Activated CD4-positive, CD25-positive, alpha-beta regulatory T cell treated with anti-CD3 and anti-CD28 coated beads, Interleukin-2, amount 50 U/mL, for 24 hours (primary cell): Measurements from ENCODE around the gene EDN1.
"Not testable (repeated sequence)": the region's sequence is repeated elsewhere in the genome, so short reads cannot be mapped to it uniquely, and the experiment has no call there.

Source experiments
- ATAC-seq, 2 donors: fragments of 150-1000 bp; cut with Tn5 transposase; one replicate each; pipeline ENCODE4 v1.10.0; 2021; ENCODE audit warnings: mild to moderate bottlenecking in 1 of 2, moderate library complexity in 1 of 2

EDN1 gene

GRCh38 chr6:12328701-12329100, 38.5 kb downstream of the EDN1 start:
- ATAC-seq, result no peak

DNA sequence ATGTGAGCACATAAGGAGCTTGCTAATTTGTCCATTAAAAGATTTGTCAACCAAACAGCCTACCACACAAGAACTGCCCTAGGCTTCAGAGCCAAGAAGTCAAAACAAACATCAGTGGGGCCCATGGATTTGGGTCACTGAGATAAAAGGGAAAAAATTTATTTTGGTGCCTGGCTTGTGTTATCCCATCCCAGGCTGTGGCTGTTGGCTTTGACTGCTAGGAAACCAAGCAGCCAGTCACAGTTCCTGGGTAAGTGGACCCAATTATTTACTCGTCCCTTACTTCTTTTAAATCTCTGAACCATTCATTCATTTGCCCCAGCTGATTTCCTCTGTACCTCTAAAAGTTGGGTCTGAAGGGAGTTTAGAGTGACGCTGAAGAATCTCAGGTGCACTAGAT, 41.3 kb downstream of the EDN1 start:
- no peak for ATAC-seq

DNA sequence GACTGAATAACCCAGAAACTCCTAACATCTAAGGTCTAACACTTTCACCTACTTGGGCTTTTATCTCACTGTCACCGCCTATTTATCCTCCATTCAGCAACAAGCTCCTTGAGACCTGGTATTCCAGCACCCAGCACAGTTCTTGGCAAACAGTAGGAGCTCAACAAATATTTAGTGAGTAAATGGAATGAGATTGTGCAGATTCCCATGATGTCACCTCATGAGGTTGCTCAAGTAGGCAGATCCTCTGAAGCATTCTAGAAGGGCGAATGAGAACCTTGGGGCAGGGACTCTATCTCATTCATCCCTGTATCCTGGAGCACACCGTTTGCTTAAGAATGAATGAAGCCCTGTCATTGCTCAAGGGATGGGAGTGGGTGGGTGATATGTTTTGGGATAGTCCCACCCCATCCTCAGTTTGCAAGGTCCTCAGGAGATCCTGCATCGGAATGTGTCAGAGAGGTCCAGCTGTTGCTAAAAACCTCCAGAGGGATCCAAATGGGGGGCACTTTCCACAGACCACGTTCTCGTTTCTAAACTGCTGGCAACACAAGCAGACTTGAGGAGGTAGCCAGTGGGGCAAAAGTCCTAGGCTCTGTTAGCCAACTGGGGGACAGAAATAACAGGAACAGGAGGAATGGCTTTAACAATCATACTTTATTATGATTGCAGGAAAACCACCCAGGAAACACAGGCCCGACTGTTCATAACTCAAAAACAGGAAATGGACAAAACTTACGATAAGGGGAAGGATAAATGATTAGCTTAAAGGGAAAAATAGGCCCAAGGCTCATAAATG, 42.0 kb downstream of the EDN1 start:
- no peak for ATAC-seq

DNA sequence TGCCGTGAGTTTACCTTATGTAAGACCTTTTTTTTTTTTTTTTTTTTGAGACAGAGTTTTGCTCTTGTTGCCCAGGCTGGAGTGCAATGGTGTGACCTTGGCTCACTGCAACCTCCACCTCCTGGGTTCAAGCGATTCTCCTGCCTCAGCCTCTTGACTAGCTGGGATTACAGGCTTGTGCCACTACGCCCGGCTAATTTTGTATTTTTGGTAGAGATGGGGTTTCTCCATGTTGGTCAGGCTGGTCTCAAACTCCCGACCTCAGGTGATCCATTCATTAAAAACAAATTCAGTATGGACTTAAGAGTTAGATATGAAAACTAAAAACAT, 42.6 kb downstream of the EDN1 start:
- ATAC-seq, result not testable (repeated sequence)

GRCh38 chr6:12333128-12333527, 43.0 kb downstream of the EDN1 start:
- ATAC-seq, result no peak

GRCh38 chr6:12334526-12335130, 44.5 kb downstream of the EDN1 start:
- ATAC-seq, result no peak

DNA sequence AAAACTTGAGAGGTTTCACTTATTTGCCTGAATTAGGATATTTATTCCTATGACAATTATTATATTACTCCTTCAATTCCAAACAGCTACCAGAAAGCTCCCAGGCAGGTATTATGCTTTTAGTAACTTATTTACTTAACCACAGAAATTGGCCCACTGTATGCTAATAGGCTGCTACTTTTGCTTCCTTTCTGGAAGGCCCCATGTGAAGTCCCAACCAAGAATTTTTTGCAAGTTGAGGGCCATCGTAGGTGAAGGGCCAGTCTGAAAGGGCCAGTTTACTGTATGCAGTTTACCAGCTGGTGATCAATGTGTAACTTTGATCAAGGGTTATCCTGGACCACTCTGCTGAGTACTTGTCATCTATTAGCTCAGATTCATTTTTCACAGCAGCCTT, 45.0 kb downstream of the EDN1 start:
- no peak for ATAC-seq

GRCh38 chr6:12335717-12336116, 45.6 kb downstream of the EDN1 start:
- no peak for ATAC-seq

DNA sequence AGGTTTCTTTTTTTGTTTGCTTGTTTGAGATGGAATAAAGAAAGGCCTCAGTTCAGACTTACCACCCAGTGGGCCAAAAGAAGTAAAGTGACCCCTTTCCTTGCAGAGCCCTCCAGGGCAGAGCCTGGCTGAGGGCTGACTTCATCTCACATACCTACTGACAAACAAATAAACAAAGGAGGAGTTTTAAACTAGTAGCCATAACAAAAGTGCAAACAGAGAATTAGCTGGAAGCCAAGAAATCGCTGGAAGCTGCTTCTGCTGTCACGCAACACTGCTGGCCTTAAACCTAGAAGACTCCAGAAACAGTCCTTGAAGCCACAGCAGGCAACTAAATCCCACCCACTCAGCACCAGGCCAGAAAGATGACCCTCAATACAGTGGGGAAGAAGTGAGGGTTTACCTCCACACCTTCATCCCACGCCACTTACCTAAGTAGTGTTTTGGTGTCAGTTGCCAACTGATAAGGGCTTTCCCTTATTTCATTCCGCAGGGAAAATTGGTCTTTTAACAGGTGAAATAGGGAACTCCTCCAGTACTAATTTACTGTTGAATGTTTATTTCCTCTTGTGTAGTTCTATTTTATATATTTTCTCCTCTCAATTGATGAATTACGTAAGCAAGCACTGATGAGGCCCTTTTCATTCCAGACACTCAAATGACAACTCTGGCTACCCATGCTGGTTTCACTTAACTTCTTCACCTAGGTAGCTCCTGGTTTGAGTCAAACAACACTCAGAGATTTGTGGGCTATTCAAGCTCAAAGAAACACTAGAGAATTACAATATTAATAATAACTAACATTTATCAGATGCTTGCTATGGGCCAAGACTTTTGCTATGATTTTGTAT, 46.2 kb downstream of the EDN1 start:
- ATAC-seq, result no peak

DNA sequence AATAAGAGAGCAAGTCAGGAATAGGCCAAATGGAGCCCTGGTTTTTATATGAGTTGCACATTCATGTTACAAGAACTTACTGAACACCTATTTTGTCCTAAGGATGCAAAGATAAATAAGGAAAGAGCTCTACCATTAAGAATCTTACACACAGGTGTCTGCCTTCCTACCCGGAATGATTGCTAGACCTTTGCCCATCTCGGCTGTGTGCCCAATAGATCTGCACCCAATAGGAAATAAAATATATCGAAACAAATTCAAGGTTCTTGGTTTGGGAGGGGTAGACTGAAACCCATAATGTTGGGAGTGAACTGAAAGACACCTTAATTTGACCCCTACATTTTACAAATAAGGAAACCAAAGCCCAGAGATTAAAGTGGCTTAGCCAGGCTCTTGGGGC, 48.9 kb downstream of the EDN1 start:
- ATAC-seq, result no peak

- ATAC-seq, result no peak
Measured at GRCh38 chr6:12339808-12340487, 49.8 kb downstream of the EDN1 start.

- ATAC-seq, result no peak
Measured at GRCh38 chr6:12340488-12340818, 50.3 kb downstream of the EDN1 start.

GRCh38 chr6:12342664-12343063, 52.5 kb downstream of the EDN1 start:
- no peak for ATAC-seq

GRCh38 chr6:12343122-12343439, 52.9 kb downstream of the EDN1 start:
- ATAC-seq, result no peak

DNA sequence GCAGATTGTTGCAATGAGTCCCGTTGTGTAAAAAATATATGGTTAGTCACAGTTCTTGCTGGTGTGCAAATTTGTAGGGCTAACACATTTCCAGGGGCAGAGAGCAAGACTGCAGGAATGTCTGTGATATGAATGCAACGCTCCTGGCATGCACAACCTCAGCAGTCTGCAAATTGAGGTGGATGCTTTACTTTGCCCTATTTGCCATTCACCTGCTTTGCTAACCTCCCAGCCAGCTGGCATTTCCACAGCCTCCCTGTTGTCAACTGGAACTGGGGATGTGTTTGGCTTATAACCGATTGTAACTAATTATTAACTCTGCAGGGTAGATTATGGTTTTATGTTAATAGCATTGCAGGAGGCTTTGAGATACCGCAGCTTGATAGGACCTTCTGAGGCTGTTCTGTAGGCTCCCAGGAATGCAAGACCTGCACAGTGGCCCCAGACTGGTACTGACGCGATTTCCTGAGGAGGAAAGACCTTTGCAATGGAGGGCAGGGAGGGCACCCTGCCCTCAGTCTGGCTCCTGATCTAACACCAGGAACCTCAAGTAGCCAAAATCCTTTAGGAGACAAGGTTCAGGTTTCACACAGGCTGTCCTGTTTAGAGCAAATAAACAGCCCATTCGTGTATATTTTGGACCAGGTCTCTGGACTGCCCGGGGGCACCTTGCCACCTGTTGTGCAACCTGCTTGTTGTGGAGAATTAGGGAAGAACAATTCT, 53.4 kb downstream of the EDN1 start:
- no peak for ATAC-seq

GRCh38 chr6:12344296-12344695, 54.1 kb downstream of the EDN1 start:
- ATAC-seq, result no peak

GRCh38 chr6:12344961-12345693, 55.0 kb downstream of the EDN1 start:
- ATAC-seq, result no peak

DNA sequence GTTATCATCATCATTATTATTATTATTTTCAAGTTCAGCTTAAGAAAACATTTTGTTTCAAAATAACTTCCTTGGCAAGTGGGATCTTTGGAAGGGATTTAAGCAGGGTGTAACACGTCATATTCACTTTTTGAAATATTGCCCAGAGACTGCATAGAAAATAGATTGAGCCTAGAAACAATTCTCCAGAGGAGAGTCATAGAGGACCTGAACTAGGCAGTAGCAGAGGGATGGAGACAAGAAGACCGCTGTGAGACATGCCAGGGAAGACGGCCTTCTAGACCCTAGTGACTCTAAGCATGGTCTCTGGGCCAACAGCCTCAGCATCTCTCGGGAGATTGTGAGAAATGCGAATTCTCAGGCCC, 55.5 kb downstream of the EDN1 start:
- no peak for ATAC-seq
